Cortex of kidney (tissue), 1 donor: ENCODE results near the gene ATP8A1.
"Not testable (repeated sequence)": the region's sequence is repeated elsewhere in the genome, so short reads cannot be mapped to it uniquely, and the experiment has no call there.

ENCODE experiments used
- DNase-seq: peaks from one replicate; lab custom pipeline; 2025; lab: John Stamatoyannopoulos, UW

Gene ATP8A1

DNA sequence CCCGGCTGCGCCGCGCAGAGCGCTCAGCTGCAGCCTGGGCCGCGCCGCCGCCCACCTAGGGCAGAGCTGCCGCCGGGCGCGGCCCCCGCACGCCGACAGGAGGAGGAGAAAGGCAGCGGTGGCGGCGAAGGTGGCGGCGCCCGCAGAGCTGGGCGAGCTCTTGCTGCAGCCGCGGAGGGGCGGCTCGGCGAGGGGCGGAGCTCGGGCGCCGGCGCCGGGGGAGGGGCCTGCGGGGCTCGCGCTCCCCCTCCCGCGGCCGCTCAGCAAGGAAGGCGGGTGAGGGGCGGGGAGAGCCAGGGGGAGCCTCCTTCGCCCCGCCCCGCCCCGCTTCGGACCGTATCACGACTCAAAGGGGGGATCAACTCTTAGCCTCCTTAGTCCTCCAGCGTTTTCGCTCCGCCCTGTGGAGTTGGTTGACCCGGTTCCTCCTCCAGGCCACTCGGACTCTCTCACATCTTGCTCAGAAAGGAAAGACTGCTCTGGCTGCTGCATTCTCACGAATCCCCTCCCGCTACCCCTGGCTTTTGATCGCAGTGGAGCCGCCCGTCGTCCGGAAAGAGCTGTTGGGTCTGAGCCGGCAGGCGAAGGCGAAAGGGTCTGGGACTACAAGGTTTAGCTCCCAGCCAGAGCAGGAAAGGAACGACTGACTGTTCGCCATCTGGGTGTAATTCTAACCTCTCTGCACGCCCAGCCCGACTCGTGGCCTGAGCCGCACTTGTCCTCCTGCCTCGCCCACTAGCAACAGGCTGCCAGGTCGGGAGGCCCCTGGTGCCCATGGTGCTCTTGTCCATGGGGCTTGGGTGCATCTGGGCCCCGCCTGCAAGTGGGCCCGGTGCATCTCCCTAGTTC, at the start of gene ATP8A1:
Gene ATP8A1 (minus strand): TSS at position 162 of the 849 bp plus-strand sequence. CDS start 232 bp downstream, outside the sequence.
- peak; percentile 56 for DNase-seq

DNA sequence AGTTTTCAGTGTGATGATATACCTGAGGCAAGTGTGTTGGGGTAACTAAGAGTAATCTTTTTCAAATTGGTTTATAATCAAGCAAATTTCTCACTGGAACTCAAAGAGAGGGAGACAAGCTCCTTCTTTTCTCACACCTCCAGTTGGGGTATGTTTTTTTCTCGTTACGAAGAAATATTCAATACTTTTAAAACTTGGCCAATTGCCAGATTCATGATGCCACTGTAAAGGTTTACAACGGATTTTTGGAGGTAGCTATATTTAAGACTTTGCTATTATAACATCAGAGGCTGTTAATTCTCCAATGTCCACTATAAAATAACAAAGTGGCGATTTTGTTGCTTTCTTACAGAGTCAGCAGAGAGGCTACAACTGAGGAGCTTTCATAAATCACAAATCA, 49.2 kb upstream of the ATP8A1 start:
- no peak for DNase-seq

DNA sequence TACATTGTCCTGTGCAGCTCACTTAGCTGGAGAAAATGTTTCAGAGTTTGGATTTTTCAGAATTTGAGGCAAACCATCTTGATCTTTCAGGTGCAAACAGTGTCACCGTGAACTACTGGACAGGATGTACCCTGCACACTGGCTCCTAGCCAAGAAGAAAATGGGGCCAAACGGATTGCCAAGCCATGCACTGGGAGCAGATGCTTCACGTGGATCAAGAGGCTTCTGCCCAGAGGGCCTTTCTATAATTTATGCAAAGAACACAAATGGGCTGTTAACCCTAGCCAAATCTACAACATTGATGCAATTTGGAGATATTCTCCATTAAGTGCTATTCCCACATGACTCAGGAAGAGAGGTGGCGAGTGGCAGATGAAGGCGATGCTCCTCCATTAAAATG, 46.9 kb upstream of the ATP8A1 start:
- no peak for DNase-seq

DNA sequence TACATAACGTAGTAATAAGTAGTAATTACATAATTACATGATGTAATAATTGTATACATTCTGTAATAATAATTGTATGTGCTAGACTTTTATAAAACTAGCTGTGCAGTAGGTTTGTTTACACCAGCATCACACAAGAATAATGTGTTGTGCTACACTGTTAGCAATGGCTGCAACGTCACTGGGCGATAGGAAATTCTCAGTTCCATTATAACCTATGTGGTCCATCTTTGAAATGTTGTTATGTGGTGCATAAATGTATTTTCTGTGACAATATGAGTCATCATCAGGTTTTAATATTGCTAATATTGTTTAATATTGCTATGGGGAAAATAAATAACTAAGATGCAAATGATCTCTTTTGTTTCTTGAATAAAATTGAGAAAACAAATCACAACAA, 46.0 kb upstream of the ATP8A1 start:
- no peak for DNase-seq

- not testable (repeated sequence) for DNase-seq
These were observed 44.9 kb upstream of the ATP8A1 start for GRCh38 chr4:42701780-42702179.

GRCh38 chr4:42690537-42690936, 33.6 kb upstream of the ATP8A1 start:
- no peak for DNase-seq

DNA sequence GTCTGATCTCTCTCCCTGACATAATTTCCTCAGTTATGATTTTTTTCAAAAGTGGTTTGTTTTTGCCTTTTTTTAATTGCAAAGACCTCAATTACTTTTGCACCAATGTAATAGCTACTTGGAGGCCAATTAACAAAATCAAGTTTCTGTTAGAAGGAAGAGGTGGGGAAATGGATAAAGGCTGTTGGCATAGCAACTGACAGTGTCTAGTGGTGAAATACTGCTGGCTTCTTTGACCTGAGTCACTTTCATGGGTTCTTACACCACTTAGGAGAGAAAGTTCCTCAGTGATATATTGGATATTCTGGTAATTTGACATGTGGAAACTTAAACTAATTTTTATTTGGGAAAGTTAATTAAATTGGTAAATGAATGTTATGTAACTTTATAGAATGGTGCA, 26.5 kb upstream of the ATP8A1 start:
- DNase-seq: no peak

DNA sequence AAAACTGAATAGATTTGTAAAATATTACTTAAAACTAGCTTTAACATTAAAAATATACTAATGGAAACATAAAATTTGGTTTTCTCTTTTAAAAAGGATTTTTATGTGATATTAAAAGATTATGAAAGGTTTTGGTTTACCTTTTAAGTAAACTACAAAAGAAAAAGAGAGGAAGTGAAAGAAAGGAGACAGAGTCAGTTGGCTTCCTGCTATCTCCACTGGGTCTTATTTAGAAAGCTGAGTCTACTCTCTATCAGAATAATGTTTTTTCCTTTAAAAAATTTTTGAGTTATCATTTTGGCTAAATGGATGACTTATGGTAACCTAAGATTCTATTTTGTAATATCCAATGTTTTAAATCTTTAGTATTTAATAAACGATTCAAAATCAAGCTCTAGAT, 21.6 kb upstream of the ATP8A1 start:
- DNase-seq: no peak

- DNase-seq: no peak
These were observed 19.4 kb upstream of the ATP8A1 start for GRCh38 chr4:42676066-42676951.

- no peak for DNase-seq
These were observed 16.1 kb upstream of the ATP8A1 start for GRCh38 chr4:42673082-42673425.

DNA sequence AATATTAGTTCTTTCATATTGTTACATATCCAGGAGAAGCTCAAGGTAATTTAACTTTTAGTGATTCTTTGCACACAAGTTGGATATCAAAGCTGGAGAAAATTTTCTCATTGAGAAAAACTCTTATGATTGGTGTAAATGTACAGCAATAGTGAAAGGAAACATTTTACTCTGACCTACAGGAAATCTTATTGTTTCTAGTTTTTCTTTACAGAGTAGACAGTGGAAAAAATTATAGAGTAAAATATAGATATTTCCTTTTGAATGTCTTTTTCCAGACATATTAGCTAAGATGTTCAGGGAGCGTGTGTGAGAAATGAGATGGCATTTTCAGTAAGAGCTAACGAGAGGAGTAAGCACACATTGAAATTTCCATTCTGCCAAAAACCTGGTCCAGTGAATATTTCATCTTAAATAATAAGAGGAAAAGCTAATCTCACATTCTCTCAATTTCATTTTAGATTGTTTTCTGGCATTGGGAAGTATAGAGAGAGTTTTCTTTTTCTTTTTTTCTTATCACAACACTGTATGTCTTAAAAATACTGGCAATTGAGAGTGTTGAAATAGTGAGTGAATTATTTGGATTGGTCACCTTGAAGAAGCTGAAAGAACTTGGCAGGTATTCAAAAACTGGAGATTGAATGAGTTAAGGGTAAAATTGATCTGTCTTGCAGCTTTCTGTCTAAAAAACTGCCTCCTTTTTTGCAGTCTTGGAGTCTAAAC, 15.6 kb upstream of the ATP8A1 start:
- DNase-seq: no peak

DNA sequence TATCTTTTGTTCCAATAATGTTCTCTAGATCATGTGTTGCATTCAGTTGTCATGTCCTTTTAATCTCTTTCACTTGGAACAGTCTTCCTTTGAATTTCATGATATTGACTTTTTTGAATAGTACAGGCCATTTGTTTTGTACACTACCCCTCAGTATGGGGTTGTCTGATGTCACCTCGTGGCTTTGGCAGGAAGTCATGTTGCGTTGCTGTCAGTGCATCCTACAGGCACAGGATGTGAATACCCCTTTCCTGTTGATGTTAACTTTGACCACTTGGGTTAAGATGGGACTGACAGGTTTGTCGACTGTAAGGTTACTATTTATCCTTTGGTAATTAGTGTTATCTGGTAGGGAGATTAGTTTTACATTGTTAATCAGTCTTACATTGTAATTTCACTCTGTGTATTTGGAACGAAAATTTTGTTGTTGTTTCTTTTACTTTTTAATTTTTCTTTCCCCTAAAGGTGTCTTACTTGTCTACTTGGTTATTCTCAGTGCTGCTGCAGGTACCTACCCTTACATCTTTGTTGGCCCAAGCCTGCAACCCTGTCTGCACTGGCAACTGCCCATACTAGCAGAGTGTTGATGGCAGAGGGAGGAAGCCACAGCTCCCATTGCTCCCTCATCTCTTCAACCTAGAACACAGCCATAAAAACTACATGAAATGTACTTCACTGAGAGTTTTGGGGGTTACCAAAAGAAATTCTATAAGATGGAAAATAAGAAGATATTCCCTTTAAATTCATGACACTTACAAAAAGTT, 14.7 kb upstream of the ATP8A1 start:
- DNase-seq: no peak

DNA sequence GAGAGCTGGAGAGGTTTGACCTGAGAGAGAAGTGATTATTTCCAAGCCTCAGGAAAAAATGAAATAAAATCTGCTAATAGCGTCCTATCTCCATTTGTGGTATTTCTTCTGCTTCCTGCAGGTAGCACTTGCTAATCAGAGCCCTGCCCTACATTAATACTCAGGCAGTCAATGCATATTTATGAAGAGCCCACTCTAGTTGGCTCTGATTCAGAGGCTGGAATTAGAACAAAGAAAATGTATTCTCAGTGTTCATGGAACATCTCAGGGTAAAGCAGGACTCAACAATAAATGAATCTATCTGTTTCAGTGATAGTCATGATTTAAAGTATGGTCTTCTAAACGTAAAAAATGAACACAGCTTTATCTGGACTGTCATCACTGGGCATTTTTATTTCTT, 1.4 kb upstream of the ATP8A1 start:
- no peak for DNase-seq

- DNase-seq: no peak
These were observed 294 bp downstream of the ATP8A1 start for GRCh38 chr4:42656679-42656943.

- no peak for DNase-seq
These were observed 805 bp downstream of the ATP8A1 start for GRCh38 chr4:42655921-42656678.

DNA sequence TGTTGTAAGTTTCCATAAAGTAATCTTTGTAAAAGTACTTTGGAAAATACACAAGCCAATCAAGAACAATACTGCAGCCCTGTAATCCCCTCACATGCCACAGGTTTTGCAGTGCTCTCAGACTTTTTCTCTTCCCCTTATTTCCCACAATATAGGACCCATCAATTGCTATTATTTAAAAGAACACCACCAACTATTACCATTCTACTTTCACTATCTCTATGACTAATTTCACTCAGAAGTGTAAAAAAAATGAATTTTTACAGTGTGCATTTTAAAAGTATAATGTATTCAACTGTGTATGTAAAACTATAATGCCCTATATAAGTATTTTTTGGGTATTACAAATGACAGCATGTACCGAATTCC, 1.7 kb downstream of the ATP8A1 start:
- DNase-seq: no peak

- no peak for DNase-seq
These were observed 2.2 kb downstream of the ATP8A1 start for GRCh38 chr4:42654631-42655268.

DNA sequence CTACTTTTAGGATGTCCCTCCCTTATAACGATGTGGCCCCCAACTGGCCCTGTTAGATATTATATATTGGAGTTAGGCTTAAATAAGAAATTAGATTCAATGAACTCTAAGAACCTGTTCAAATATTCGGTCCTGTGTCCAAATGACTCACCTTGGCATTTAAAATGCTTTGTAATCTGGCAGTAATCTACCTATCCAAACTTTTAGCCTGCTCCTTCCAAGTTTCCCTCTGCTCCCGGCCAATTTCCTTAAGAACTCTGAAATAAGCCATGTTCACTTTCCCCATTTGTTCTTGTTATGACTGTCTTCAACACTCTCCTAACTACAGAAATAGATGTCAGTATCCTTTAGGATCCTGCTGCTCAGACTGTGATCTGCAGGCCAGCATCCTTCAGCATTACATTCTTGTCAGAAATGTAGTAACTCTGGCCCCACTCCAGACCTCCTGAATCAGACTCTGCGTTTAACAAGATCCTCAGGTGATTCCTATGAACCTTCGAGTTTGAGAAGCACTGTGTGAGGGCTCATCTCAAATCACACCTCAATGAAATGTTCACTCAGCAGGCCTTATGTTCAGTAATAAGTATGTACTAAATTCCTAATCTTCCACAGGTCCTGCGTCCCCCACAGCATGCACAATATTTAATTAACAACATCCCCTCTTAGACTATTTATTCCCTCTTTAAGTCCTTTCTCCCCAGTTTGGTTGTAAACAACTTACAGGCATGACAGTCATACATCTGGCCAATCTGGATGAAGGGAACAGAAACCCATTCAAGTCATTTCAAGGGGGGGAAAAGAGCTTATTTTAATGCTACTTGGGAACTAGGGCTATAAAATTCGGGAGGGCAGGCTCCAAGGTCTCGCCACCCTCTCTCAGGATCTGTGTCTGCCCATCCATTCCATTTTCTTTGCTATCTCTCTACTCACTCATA, 3.0 kb downstream of the ATP8A1 start:
- DNase-seq: no peak

GRCh38 chr4:42652529-42653231, 4.2 kb downstream of the ATP8A1 start:
- not testable (repeated sequence) for DNase-seq
